ENCODE measurements around the gene SUSD6. TPM values are rescaled to one million over a fixed set of nuclear protein-coding genes. Genes with fewer than 3 reads are reported as not detected.
"Not testable (repeated sequence)": the region's sequence is repeated elsewhere in the genome, so short reads cannot be mapped to it uniquely, and the experiment has no call there.

The SUSD6 gene
- total and polyA plus RNA-seq, 4 donors = 6.8 to 10.8 (median 7.6) TPM

GRCh38 chr14:69644814-69645213 is 33.4 kb downstream of the SUSD6 start (continued):
- TF ChIP-seq CTCF (IDR thresholded peaks at IDR 0.05; ENCODE audit: low read depth, low read length, missing input control) (no peak), FOXA2 (IDR thresholded peaks at IDR 0.05) (no peak)

- DNase-seq (ENCODE audit: low spot score) = no peak
- H3K27ac ChIP-seq (ENCODE audit: low read depth in 1 of 2, low read length in 2 of 2) = peak overlapping the region; percentile 68 to 87
- 86% methylated on average over 2 of the region's 2 CpGs for WGBS
- H3K4me1 ChIP-seq (ENCODE audit: control insufficient read depth in 4 of 4, insufficient read depth in 4 of 4, low read length in 3 of 4) = peaks cover 22 to 68% (median 46%) of the 10 kb centered on the region in 4 donors
- no peak overlapping the region for H3K4me3 ChIP-seq (ENCODE audit: low read depth in 1 of 3, low read length in 3 of 3)
- H3K27me3 ChIP-seq (ENCODE audit: control insufficient read depth in 4 of 4, insufficient read depth in 4 of 4, low read length in 3 of 4) = no peaks in the 10 kb centered on the region
- no peaks in the 10 kb centered on the region for H3K9me3 ChIP-seq (ENCODE audit: control insufficient read depth in 4 of 4, low read length in 3 of 4)
- H3K36me3 ChIP-seq (ENCODE audit: control insufficient read depth in 4 of 4, insufficient read depth in 3 of 4, low read depth in 1 of 4, low read length in 3 of 4) = no peaks in the 10 kb centered on the region
- no peak for TF ChIP-seq TAF1 (conservative IDR thresholded peaks at IDR 0.05)
- TF ChIP-seq NR2F2 (IDR thresholded peaks at IDR 0.05) = no peak
- no peak for TF ChIP-seq REST (IDR thresholded peaks at IDR 0.05)
- no peak for TF ChIP-seq FOXA1 (IDR thresholded peaks at IDR 0.05)
- TF ChIP-seq SP1 (IDR thresholded peaks at IDR 0.05) = no peak
- TF ChIP-seq ATF3 (IDR thresholded peaks at IDR 0.05) = no peak
- no peak for TF ChIP-seq ZBTB33 (IDR thresholded peaks at IDR 0.05)
- no peak for TF ChIP-seq FOXA2 (IDR thresholded peaks at IDR 0.05)
- TF ChIP-seq RAD21 (IDR thresholded peaks at IDR 0.05) = no peak
- no peak for TF ChIP-seq YY1 (IDR thresholded peaks at IDR 0.05)
- TF ChIP-seq GABPA (IDR thresholded peaks at IDR 0.05 in 1 of 2, conservative IDR thresholded peaks at IDR 0.05 in 1 of 2) = no peak
- no peak for TF ChIP-seq MAX (IDR thresholded peaks at IDR 0.05)
- TF ChIP-seq HNF4G (IDR thresholded peaks at IDR 0.05) = no peak
- no peak for TF ChIP-seq JUND (IDR thresholded peaks at IDR 0.05)
- no peak for TF ChIP-seq CTCF (IDR thresholded peaks at IDR 0.05; ENCODE audit: low read depth, low read length, missing input control)
- TF ChIP-seq HNF4A (conservative IDR thresholded peaks at IDR 0.05) = no peak
- TF ChIP-seq RXRA (IDR thresholded peaks at IDR 0.05) = no peak
- no peak for TF ChIP-seq EGR1 (IDR thresholded peaks at IDR 0.05; ENCODE audit: low read depth in 2 of 2)
- H3K9ac ChIP-seq (ENCODE audit: low read depth in 1 of 2, low read length in 2 of 2) = no peak overlapping the region
Observed at GRCh38 chr14:69647213-69647612, 35.8 kb downstream of the SUSD6 start.

GRCh38 chr14:69647642-69648041 is 36.2 kb downstream of the SUSD6 start:
- 87% methylated on average over 11 of the region's 11 CpGs for WGBS
- H3K27ac ChIP-seq (ENCODE audit: low read depth in 1 of 2, low read length in 2 of 2) = peak overlapping the region; percentile 68 to 87
- H3K36me3 ChIP-seq (ENCODE audit: control insufficient read depth in 4 of 4, insufficient read depth in 3 of 4, low read depth in 1 of 4, low read length in 3 of 4) = not testable (repeated sequence)

More at GRCh38 chr14:69647642-69648041, 36.2 kb downstream of the SUSD6 start:
- not testable (repeated sequence) for H3K27me3 ChIP-seq (ENCODE audit: control insufficient read depth in 4 of 4, insufficient read depth in 4 of 4, low read length in 3 of 4); H3K9ac ChIP-seq (ENCODE audit: low read depth in 1 of 2, low read length in 2 of 2); DNase-seq (ENCODE audit: low spot score); H3K4me3 ChIP-seq (ENCODE audit: low read depth in 1 of 3, low read length in 3 of 3); H3K9me3 ChIP-seq (ENCODE audit: control insufficient read depth in 4 of 4, low read length in 3 of 4)
- H3K4me1 ChIP-seq (ENCODE audit: control insufficient read depth in 4 of 4, insufficient read depth in 4 of 4, low read length in 3 of 4) = peaks cover 24 to 70% (median 49%) of the 10 kb centered on the region in 4 donors

Measured in liver (tissue), 9 donors.